NB4 (cell line): ENCODE results near the gene LAMA5.

Experiments
- MYC ChIP-seq: IDR thresholded peaks from 2 replicates; pipeline ENCODE4 v1.6.1; 2011; ENCODE audit warnings: low read depth, low read length
- POLR2A ChIP-seq: IDR thresholded peaks from 2 replicates; pipeline ENCODE4 v1.6.1; 2011; ENCODE audit warnings: mild to moderate bottlenecking; ENCODE audit not compliant: insufficient read length; ENCODE audit errors: extremely low read depth
- TF ChIP-seq, protein P1 (sequence below): IDR thresholded peaks from one replicate; pipeline ENCODE4 v1.5.1; 2012; ENCODE audit warnings: low read depth, low read length

DNA sequence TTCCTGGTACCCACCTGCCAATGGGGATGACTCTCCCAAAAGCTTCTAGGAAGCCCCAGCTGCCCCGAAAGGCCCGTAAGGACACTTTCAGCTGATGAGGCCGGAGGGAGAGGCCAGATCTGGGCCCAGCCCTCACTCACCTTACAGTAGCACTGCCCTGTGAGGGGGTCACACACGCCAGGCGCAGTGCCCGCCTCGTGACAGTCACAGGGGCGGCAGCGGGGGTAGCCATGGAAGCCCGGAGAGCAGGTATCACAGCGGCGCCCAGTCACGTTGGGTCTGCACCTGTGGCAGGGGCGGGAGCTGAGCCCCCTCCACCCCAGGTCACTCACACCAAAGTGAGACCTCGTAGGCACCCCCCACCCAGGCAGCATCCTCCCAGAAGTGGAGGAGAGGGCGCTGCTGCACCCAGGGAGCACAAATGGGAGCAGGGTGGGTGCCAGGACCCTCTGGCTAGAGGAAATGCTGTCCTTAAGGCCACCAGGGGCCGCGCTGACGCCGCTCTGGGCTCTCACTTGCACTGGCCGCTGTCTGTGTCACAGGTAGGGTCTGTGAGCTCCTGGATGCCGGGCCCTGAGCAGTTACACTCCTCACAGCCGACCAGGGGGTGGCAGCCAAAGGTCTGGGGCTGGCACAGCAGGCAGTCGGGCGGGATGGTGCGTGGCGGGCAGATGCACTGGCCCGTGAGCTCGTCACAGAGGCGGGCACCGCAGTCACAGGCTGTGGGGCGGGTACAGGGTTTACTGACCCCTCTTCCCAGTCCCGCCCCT, 39.2 kb downstream of the LAMA5 start:
- TF ChIP-seq, protein P1, sequence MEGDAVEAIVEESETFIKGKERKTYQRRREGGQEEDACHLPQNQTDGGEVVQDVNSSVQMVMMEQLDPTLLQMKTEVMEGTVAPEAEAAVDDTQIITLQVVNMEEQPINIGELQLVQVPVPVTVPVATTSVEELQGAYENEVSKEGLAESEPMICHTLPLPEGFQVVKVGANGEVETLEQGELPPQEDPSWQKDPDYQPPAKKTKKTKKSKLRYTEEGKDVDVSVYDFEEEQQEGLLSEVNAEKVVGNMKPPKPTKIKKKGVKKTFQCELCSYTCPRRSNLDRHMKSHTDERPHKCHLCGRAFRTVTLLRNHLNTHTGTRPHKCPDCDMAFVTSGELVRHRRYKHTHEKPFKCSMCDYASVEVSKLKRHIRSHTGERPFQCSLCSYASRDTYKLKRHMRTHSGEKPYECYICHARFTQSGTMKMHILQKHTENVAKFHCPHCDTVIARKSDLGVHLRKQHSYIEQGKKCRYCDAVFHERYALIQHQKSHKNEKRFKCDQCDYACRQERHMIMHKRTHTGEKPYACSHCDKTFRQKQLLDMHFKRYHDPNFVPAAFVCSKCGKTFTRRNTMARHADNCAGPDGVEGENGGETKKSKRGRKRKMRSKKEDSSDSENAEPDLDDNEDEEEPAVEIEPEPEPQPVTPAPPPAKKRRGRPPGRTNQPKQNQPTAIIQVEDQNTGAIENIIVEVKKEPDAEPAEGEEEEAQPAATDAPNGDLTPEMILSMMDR, result no peak
- TF ChIP-seq MYC (no peak), POLR2A (no peak)
